ENCODE results near the gene ZBTB48. TPM values are rescaled to one million over a fixed set of nuclear protein-coding genes. Genes with fewer than 3 reads are reported as not detected.

ZBTB48 gene
- total RNA-seq, 1 experiment from 2014 or later = 41.9 TPM

DNA sequence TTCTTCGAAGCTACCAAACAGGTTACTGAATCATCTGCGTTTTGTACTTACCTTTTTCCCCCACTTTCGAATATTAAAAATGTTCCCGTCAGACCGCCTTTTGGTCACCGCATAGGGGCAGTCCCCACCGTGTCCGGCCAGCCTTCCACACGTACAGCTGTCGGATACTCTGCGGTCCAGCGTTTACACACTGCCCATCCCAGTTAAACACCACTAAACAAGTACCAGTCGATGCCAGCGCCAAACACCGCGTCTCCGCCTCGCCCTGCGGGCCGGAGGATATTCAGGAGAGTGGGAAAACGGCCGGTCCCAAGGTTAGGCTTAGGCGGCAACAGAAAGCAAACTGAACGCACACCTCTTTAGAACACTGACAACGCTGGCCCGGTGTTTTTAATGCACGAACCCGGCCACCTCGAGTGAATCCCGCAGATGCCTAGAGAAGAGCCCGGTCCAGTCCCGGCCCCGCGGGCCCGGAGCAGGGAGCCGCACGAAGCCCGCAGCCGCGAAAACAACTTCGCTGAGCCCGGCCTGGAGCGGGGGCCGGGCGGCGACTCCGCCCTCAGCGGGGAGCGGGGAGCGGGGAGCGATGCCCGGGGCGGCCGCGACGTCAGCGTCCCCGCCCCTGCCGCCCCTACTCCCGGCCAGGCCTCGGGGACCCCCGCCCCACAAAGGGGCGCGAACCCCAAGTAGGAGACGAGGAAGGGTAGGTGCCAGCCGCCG is 33.0 kb downstream of the ZBTB48 start:
- POLR2A ChIA-PET = no interaction called here
- Histone ChIP-seq H3K79me2 (ENCODE audit: insufficient read depth, low read length) (peaks cover 36% of the 10 kb centered on the region), H3K4me2 (ENCODE audit: low read length) (peak overlapping the region; percentile 98), H2AFZ (ENCODE audit: low read depth, low read length, poor library complexity, severe bottlenecking) (peak overlapping the region; percentile 13), H3K9ac (ENCODE audit: low read length) (peak overlapping the region; percentile 69), H3K9me3 (ENCODE audit: control insufficient read depth in 1 of 2, insufficient read depth in 1 of 2, low read depth in 1 of 2, low read length in 2 of 2) (no peaks in the 10 kb centered on the region), H3K36me3 (ENCODE audit: control insufficient read depth in 1 of 2, insufficient read depth in 2 of 2, low read length in 2 of 2) (peaks cover 0 to 8% of the 10 kb centered on the region in 2 experiments; a peak in 2 of 4 replicates), H3K27me3 (ENCODE audit: insufficient read depth, low read length) (no peaks in the 10 kb centered on the region), H4K20me1 (ENCODE audit: insufficient read depth) (no peaks in the 10 kb centered on the region; the same call in 1 of the 2 replicates), H3K4me1 (ENCODE audit: control insufficient read depth in 1 of 2, insufficient read depth in 2 of 2, low read length in 2 of 2) (peaks cover 8 to 46% of the 10 kb centered on the region in 2 experiments), H3K27ac (ENCODE audit: low read depth, low read length) (peak overlapping the region; percentile 72), H3K9me2 (ENCODE audit: insufficient read depth) (no peaks in the 10 kb centered on the region), H3K4me3 (replicated peaks in 1 of 2; ENCODE audit: low read depth in 1 of 2, low read length in 2 of 2) (peak overlapping the region; percentile 57 to 83)
- DNase-seq (ENCODE audit: low read depth, low spot score) = no peak
- peak; percentile 36; the same call in 1 of the 2 replicates for TF ChIP-seq ZFX (IDR thresholded peaks at IDR 0.05)
- TF ChIP-seq, protein P1, sequence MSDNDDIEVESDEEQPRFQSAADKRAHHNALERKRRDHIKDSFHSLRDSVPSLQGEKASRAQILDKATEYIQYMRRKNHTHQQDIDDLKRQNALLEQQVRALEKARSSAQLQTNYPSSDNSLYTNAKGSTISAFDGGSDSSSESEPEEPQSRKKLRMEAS (IDR thresholded peaks at IDR 0.05) = 0 out of 2 replicates have a peak, but pooled peaks have one; percentile 17
- no peak for TF ChIP-seq CBX3 (IDR thresholded peaks at IDR 0.05; ENCODE audit: low read depth)
- 0 out of 2 replicates have a peak, but pooled peaks have one; percentile 1 for TF ChIP-seq POLR2AphosphoS5 (IDR thresholded peaks at IDR 0.05; ENCODE audit: low read depth, low read length)
- ATAC-seq = peak; percentile 53
- TSS peak; percentile 78 for BruUV-seq (replicated peaks)
- CTCF ChIA-PET = interaction anchor here (1.0 kb wide), 1 partner anchor 9 kb away, joined by 3 read pairs; no protein-coding TSS in a partner anchor
- RAD21 ChIA-PET (ENCODE audit: low non-redundant PET in 1 of 2, low total read pairs in 2 of 2, uncharacterized antibody in 2 of 2, unreplicated experiment in 2 of 2) = interaction anchor here in 1 of 2 experiments (0.6 kb wide), 1 partner anchor 33 kb away, joined by 5 read pairs; the partner anchor contains the start of gene ZBTB48
- intact Hi-C loops (cut with micrococcal nuclease) = no loop called here

DNA sequence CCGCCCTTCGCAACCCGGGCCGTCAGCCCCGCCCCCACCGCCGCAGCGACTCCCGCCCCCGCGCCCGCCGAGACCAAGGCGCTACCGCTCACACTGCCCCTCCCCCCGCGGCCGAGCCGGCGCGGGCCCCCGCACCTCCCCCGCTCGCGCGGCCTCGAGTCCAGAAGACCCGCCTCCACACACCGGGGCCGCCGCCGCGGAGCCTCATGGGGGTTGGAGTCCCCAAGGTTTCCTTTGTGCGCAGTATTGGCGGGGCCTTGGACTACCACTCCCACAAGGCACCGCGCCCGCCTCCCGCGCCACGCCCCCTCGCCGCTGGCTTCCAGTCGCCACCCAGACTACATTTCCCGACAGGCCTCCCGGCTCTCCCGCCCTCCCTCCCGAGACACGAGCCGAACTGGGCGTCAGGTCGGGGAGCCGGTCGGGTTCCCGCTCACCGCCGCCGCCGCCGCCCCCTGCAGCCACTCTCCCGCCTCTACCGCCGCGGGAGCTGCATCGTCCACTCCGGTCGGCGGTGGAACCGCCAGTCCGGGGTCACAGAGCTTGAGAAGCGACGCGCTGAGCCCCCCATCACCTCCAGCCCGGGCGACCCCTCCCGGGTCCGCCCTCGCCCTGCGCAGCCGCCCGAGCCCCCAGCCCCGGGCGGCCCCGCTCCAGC is 33.7 kb downstream of the ZBTB48 start, which contains the start of gene PHF13:
TSS of gene PHF13 (plus strand) at position 371 of the 658 bp plus-strand sequence. CDS start 336 bp downstream, outside the sequence.
- Histone ChIP-seq H3K4me1 (ENCODE audit: control insufficient read depth in 1 of 2, insufficient read depth in 2 of 2, low read length in 2 of 2) (peaks cover 8 to 46% of the 10 kb centered on the region in 2 experiments), H3K27ac (ENCODE audit: low read depth, low read length) (peak within 1 kb of the TSS; percentile 92), H4K20me1 (ENCODE audit: insufficient read depth) (no peaks in the 10 kb centered on the region; the same call in 1 of the 2 replicates), H3K36me3 (ENCODE audit: control insufficient read depth in 1 of 2, insufficient read depth in 2 of 2, low read length in 2 of 2) (peaks cover 6 to 15% of the 10 kb centered on the region in 2 experiments; a peak in 3 of 4 replicates), H3K4me3 (replicated peaks in 1 of 2; ENCODE audit: low read depth in 1 of 2, low read length in 2 of 2) (peak within 1 kb of the TSS; percentile 62 to 83), H3K9ac (ENCODE audit: low read length) (peak within 1 kb of the TSS; percentile 93), H3K4me2 (ENCODE audit: low read length) (peak within 1 kb of the TSS; percentile 98), H3K9me2 (ENCODE audit: insufficient read depth) (no peaks in the 10 kb centered on the region), H3K79me2 (ENCODE audit: insufficient read depth, low read length) (peaks cover 43% of the 10 kb centered on the region), H3K9me3 (ENCODE audit: control insufficient read depth in 1 of 2, insufficient read depth in 1 of 2, low read depth in 1 of 2, low read length in 2 of 2) (no peaks in the 10 kb centered on the region), H2AFZ (ENCODE audit: low read depth, low read length, poor library complexity, severe bottlenecking) (peak within 1 kb of the TSS; percentile 13), H3K27me3 (ENCODE audit: insufficient read depth, low read length) (no peaks in the 10 kb centered on the region)
- TF ChIP-seq POLR2AphosphoS5 (IDR thresholded peaks at IDR 0.05; ENCODE audit: low read depth, low read length) (peak; percentile 66), TCF7L2 (IDR thresholded peaks at IDR 0.05; ENCODE audit: borderline replicate concordance, extremely low read depth, insufficient read depth, insufficient read length) (peak; percentile 54), SIN3A (IDR thresholded peaks at IDR 0.05; ENCODE audit: low read depth) (peak; percentile 80), SP1 (IDR thresholded peaks at IDR 0.05; ENCODE audit: low read depth) (peak; percentile 90), YY1 (IDR thresholded peaks at IDR 0.05; ENCODE audit: extremely low read depth, insufficient replicate concordance, low read depth, low read length) (peak; percentile 55), EGR1 (IDR thresholded peaks at IDR 0.05; ENCODE audit: low read depth) (peak; percentile 96)
- TF ChIP-seq, protein P2, sequence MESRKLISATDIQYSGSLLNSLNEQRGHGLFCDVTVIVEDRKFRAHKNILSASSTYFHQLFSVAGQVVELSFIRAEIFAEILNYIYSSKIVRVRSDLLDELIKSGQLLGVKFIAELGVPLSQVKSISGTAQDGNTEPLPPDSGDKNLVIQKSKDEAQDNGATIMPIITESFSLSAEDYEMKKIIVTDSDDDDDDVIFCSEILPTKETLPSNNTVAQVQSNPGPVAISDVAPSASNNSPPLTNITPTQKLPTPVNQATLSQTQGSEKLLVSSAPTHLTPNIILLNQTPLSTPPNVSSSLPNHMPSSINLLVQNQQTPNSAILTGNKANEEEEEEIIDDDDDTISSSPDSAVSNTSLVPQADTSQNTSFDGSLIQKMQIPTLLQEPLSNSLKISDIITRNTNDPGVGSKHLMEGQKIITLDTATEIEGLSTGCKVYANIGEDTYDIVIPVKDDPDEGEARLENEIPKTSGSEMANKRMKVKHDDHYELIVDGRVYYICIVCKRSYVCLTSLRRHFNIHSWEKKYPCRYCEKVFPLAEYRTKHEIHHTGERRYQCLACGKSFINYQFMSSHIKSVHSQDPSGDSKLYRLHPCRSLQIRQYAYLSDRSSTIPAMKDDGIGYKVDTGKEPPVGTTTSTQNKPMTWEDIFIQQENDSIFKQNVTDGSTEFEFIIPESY (IDR thresholded peaks at IDR 0.05; ENCODE audit: extremely low read depth, insufficient replicate concordance, low read length) = no peak
- TF ChIP-seq, protein P3, sequence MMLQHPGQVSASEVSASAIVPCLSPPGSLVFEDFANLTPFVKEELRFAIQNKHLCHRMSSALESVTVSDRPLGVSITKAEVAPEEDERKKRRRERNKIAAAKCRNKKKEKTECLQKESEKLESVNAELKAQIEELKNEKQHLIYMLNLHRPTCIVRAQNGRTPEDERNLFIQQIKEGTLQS (IDR thresholded peaks at IDR 0.05) = no peak
- TF ChIP-seq, protein P1 (IDR thresholded peaks at IDR 0.05) = peak; percentile 86
- ChIA-PET CTCF (no interaction called here), POLR2A (no interaction called here), RAD21 (ENCODE audit: low non-redundant PET in 1 of 2, low total read pairs in 2 of 2, uncharacterized antibody in 2 of 2, unreplicated experiment in 2 of 2) (no interaction called here)
- DNase-seq (ENCODE audit: low read depth, low spot score) (peak; percentile 97), ATAC-seq (peak; percentile 93)
- no TSS peak for BruUV-seq (replicated peaks)
- intact Hi-C loops (cut with micrococcal nuclease) = no loop called here

Data from HCT116 (cell line).